ENCODE measurements around the gene FGFR2. TPM values are rescaled to one million over a fixed set of nuclear protein-coding genes. Genes with fewer than 3 reads are reported as not detected.

The FGFR2 gene
- polyA plus RNA-seq, 1 donor from 2014 or later: 14.8 TPM

DNA sequence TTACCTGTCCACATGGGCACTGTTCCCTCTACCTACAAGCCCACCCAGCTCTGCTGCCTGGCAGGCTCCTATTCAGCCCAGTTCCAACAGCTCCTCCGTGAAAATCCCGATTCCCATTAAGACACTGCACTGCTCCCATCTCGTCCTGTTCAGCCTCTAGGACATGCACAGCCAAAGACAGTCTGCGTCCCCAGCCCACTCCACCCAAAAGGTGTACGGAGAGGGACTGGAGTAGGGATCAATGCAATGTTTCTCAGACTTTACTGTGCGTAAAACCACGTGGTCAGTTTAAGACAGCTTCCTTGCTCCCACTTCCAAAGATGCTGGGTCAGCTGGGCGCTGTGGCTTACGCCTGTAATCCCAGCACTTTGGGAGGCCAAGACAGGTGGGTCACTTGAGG, 19.9 kb downstream of the FGFR2 start:
- H3K36me3 ChIP-seq (ENCODE audit: insufficient read depth, low read length): no peaks in the 10 kb centered on the region
- H4K20me1 ChIP-seq (ENCODE audit: insufficient read depth): no peaks in the 10 kb centered on the region
- H2AFZ ChIP-seq (ENCODE audit: low read depth, low read length): no peak overlapping the region
- H3F3A ChIP-seq (ENCODE audit: insufficient read depth, low read length, poor library complexity, severe bottlenecking): no peaks in the 10 kb centered on the region
- H3K9me3 ChIP-seq (ENCODE audit: low read length): no peaks in the 10 kb centered on the region
- no peak overlapping the region for H3K4me3 ChIP-seq (ENCODE audit: low read length)
- H3K27ac ChIP-seq (ENCODE audit: low read length): no peak overlapping the region
- no peak overlapping the region for H3K9ac ChIP-seq (ENCODE audit: low read length)
- no peaks in the 10 kb centered on the region for H3K79me2 ChIP-seq (replicated peaks; ENCODE audit: insufficient read depth, low read length)
- TF ChIP-seq EZH2 (IDR thresholded peaks at IDR 0.05; ENCODE audit: borderline replicate concordance, insufficient read depth, low read length, poor library complexity, severe bottlenecking) (no peak), EP300 (conservative IDR thresholded peaks at IDR 0.05; ENCODE audit: poor library complexity, severe bottlenecking) (no peak), SMC3 (conservative IDR thresholded peaks at IDR 0.05; ENCODE audit: poor library complexity) (no peak), TAF1 (IDR thresholded peaks at IDR 0.05; ENCODE audit: low read depth) (no peak), POLR2AphosphoS5 (IDR thresholded peaks at IDR 0.05) (no peak)
- TF ChIP-seq, protein P1, sequence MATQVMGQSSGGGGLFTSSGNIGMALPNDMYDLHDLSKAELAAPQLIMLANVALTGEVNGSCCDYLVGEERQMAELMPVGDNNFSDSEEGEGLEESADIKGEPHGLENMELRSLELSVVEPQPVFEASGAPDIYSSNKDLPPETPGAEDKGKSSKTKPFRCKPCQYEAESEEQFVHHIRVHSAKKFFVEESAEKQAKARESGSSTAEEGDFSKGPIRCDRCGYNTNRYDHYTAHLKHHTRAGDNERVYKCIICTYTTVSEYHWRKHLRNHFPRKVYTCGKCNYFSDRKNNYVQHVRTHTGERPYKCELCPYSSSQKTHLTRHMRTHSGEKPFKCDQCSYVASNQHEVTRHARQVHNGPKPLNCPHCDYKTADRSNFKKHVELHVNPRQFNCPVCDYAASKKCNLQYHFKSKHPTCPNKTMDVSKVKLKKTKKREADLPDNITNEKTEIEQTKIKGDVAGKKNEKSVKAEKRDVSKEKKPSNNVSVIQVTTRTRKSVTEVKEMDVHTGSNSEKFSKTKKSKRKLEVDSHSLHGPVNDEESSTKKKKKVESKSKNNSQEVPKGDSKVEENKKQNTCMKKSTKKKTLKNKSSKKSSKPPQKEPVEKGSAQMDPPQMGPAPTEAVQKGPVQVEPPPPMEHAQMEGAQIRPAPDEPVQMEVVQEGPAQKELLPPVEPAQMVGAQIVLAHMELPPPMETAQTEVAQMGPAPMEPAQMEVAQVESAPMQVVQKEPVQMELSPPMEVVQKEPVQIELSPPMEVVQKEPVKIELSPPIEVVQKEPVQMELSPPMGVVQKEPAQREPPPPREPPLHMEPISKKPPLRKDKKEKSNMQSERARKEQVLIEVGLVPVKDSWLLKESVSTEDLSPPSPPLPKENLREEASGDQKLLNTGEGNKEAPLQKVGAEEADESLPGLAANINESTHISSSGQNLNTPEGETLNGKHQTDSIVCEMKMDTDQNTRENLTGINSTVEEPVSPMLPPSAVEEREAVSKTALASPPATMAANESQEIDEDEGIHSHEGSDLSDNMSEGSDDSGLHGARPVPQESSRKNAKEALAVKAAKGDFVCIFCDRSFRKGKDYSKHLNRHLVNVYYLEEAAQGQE (IDR thresholded peaks at IDR 0.05; ENCODE audit: borderline replicate concordance): no peak
- TF ChIP-seq, protein P2, sequence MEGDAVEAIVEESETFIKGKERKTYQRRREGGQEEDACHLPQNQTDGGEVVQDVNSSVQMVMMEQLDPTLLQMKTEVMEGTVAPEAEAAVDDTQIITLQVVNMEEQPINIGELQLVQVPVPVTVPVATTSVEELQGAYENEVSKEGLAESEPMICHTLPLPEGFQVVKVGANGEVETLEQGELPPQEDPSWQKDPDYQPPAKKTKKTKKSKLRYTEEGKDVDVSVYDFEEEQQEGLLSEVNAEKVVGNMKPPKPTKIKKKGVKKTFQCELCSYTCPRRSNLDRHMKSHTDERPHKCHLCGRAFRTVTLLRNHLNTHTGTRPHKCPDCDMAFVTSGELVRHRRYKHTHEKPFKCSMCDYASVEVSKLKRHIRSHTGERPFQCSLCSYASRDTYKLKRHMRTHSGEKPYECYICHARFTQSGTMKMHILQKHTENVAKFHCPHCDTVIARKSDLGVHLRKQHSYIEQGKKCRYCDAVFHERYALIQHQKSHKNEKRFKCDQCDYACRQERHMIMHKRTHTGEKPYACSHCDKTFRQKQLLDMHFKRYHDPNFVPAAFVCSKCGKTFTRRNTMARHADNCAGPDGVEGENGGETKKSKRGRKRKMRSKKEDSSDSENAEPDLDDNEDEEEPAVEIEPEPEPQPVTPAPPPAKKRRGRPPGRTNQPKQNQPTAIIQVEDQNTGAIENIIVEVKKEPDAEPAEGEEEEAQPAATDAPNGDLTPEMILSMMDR (IDR thresholded peaks at IDR 0.05; ENCODE audit: poor library complexity, severe bottlenecking): no peak
- no peaks in the 10 kb centered on the region for H3K9me2 ChIP-seq (ENCODE audit: insufficient read depth, low read length)
- no peaks in the 10 kb centered on the region for H3K27me3 ChIP-seq (ENCODE audit: insufficient read depth, low read depth, low read length)
- H3K4me2 ChIP-seq (ENCODE audit: low read length): no peak overlapping the region

DNA sequence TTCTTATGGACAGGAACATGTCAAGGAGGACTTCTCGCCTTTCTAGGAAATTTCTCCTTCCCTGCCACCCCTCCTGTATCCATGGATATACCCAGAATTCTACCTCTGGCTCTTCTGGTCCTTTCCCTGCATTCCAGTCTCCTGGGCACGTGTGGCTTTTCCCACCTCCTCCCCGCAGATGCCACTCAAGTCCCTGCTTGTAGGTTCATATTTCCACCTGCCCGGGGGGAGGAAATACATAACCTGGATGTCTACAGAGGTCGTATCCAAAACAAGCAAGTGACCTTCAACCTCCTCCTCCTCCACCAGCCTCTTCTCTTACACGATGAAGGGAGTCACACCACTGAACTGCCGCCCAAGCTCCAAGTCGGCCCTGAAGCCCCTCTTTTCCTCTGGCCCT, 20.7 kb downstream of the FGFR2 start:
- Histone ChIP-seq H3K9ac (ENCODE audit: low read length) (no peak overlapping the region), H3K36me3 (ENCODE audit: insufficient read depth, low read length) (no peaks in the 10 kb centered on the region), H3K27ac (ENCODE audit: low read length) (no peak overlapping the region), H3K9me2 (ENCODE audit: insufficient read depth, low read length) (no peaks in the 10 kb centered on the region), H3K4me3 (ENCODE audit: low read length) (no peak overlapping the region), H3K79me2 (replicated peaks; ENCODE audit: insufficient read depth, low read length) (no peaks in the 10 kb centered on the region), H3K9me3 (ENCODE audit: low read length) (no peaks in the 10 kb centered on the region), H3K27me3 (ENCODE audit: insufficient read depth, low read depth, low read length) (no peaks in the 10 kb centered on the region), H4K20me1 (ENCODE audit: insufficient read depth) (no peaks in the 10 kb centered on the region), H3F3A (ENCODE audit: insufficient read depth, low read length, poor library complexity, severe bottlenecking) (no peaks in the 10 kb centered on the region), H3K4me2 (ENCODE audit: low read length) (no peak overlapping the region), H2AFZ (ENCODE audit: low read depth, low read length) (no peak overlapping the region)
- TF ChIP-seq POLR2AphosphoS5 (IDR thresholded peaks at IDR 0.05) (no peak), MXI1 (conservative IDR thresholded peaks at IDR 0.05; ENCODE audit: poor library complexity, severe bottlenecking) (no peak), EP300 (conservative IDR thresholded peaks at IDR 0.05; ENCODE audit: poor library complexity, severe bottlenecking) (no peak), RAD21 (conservative IDR thresholded peaks at IDR 0.05) (no peak), SMC3 (conservative IDR thresholded peaks at IDR 0.05; ENCODE audit: poor library complexity) (no peak), TAF1 (IDR thresholded peaks at IDR 0.05; ENCODE audit: low read depth) (no peak), EZH2 (IDR thresholded peaks at IDR 0.05; ENCODE audit: borderline replicate concordance, insufficient read depth, low read length, poor library complexity, severe bottlenecking) (no peak)
- TF ChIP-seq, protein P1 (IDR thresholded peaks at IDR 0.05; ENCODE audit: borderline replicate concordance): no peak
- TF ChIP-seq, protein P2 (IDR thresholded peaks at IDR 0.05; ENCODE audit: poor library complexity, severe bottlenecking): no peak
